ENCODE measurements around the gene MESP2. TPM values are rescaled to one million over a fixed set of nuclear protein-coding genes. Genes with fewer than 3 reads are reported as not detected.

MESP2 gene
- total RNA-seq, 4 donors from 2014 or later = 1.1 TPM; not detected in 3

- Histone ChIP-seq H3K36me3 (peaks cover 50% of the 10 kb centered on the region), H3K4me1 (peaks cover 23% of the 10 kb centered on the region), H3K9me3 (no peaks in the 10 kb centered on the region), H3K4me3 (no peak overlapping the region), H3K27me3 (no peaks in the 10 kb centered on the region), H3K27ac (no peak overlapping the region)
- DNase-seq (ENCODE audit: low spot score in 2 of 2) = peak in 1 of 2 donors; percentile 45
- TF ChIP-seq POLR2AphosphoS5 (IDR thresholded peaks at IDR 0.05) (no peak), EP300 (IDR thresholded peaks at IDR 0.05) (no peak), POLR2A (IDR thresholded peaks at IDR 0.05) (no peak)
- TF ChIP-seq, protein P1, sequence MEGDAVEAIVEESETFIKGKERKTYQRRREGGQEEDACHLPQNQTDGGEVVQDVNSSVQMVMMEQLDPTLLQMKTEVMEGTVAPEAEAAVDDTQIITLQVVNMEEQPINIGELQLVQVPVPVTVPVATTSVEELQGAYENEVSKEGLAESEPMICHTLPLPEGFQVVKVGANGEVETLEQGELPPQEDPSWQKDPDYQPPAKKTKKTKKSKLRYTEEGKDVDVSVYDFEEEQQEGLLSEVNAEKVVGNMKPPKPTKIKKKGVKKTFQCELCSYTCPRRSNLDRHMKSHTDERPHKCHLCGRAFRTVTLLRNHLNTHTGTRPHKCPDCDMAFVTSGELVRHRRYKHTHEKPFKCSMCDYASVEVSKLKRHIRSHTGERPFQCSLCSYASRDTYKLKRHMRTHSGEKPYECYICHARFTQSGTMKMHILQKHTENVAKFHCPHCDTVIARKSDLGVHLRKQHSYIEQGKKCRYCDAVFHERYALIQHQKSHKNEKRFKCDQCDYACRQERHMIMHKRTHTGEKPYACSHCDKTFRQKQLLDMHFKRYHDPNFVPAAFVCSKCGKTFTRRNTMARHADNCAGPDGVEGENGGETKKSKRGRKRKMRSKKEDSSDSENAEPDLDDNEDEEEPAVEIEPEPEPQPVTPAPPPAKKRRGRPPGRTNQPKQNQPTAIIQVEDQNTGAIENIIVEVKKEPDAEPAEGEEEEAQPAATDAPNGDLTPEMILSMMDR (IDR thresholded peaks at IDR 0.05) = no peak
- 85% methylated on average over 20 of the region's 21 CpGs for WGBS
Observed at GRCh38 chr15:89806210-89806558, 30.1 kb downstream of the MESP2 start.

- H3K27me3 ChIP-seq = no peaks in the 10 kb centered on the region
- no peak overlapping the region for H3K27ac ChIP-seq
- DNase-seq (ENCODE audit: low spot score in 2 of 2) = peak in 1 of 2 donors; percentile 58
Observed at GRCh38 chr15:89806559-89807550, 30.7 kb downstream of the MESP2 start.

DNA sequence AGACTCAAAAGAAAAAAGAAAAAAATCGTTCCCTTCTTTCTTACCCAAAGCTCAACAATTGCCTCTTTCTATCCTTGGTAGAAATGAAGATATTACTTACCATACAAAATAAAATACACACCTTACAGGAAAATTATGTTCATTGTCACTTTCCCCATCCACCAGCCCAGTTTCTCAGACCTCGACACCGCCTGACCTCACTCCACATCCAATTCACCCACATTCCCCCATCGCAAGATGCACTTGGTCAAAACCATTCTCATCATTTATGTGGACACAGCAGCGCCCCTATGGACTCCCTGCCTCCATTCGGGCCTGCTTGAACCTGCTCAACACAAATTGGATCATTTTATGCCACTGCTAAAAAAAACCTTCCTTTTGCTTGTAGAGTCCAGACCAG is 31.6 kb downstream of the MESP2 start:
- DNase-seq (ENCODE audit: low spot score in 2 of 2) = no peak
- WGBS = 92% methylated on average over 6 of the region's 6 CpGs
- H3K4me1 ChIP-seq = peaks cover 38% of the 10 kb centered on the region
- H3K27me3 ChIP-seq = no peaks in the 10 kb centered on the region
- H3K9me3 ChIP-seq = no peaks in the 10 kb centered on the region
- TF ChIP-seq POLR2AphosphoS5 (IDR thresholded peaks at IDR 0.05) = no peak
- TF ChIP-seq, protein P1 (IDR thresholded peaks at IDR 0.05) = no peak
- no peak overlapping the region for H3K27ac ChIP-seq
- peaks cover 35% of the 10 kb centered on the region for H3K36me3 ChIP-seq
- H3K4me3 ChIP-seq = no peak overlapping the region

More at GRCh38 chr15:89806559-89807550, 30.7 kb downstream of the MESP2 start:
- Histone ChIP-seq H3K9me3 (no peaks in the 10 kb centered on the region), H3K36me3 (peaks cover 44% of the 10 kb centered on the region), H3K4me3 (no peak overlapping the region), H3K4me1 (peaks cover 30% of the 10 kb centered on the region)
- WGBS = 82% methylated on average over 16 of the region's 22 CpGs
- no peak for TF ChIP-seq POLR2A (IDR thresholded peaks at IDR 0.05)
- TF ChIP-seq POLR2AphosphoS5 (IDR thresholded peaks at IDR 0.05) = no peak

DNA sequence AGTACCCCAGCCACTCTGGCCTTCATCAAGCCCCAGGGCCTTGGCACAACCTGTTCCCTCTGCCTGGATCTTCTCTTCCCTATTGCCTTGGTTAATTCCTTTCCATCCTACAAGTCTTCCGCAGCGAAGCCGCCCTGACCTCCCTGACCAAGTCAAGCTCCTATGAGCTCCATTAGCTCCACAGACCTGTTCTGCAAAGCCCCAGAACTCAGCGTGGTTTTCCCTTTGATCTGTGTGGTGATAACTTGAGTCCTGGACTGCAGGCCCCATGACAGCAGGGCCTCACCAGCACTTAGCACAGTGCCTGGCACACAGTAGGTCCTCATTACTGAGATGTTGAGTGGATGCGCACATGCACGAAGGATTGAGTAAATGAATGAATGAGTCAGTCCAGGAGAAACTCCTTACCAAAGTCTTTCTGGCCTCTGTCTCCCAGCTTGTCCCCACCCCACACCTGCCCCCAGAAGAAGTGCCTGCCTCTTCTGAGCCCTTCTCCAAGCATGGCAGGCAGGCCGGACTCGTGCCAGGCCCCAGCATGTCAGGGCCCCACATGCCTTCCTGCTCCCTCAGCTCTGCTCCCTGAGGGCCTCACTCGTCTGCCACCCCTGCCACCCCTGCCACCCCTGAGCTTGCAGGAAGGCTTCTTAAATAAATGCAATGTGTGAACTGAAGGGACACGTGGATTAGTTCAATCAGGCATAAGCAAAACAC is 32.2 kb downstream of the MESP2 start:
- Histone ChIP-seq H3K27ac (no peak overlapping the region), H3K4me1 (peaks cover 44% of the 10 kb centered on the region), H3K36me3 (peaks cover 29% of the 10 kb centered on the region), H3K9me3 (no peaks in the 10 kb centered on the region), H3K4me3 (no peak overlapping the region), H3K27me3 (no peaks in the 10 kb centered on the region)
- TF ChIP-seq POLR2A (IDR thresholded peaks at IDR 0.05) (no peak), EP300 (IDR thresholded peaks at IDR 0.05) (no peak), POLR2AphosphoS5 (IDR thresholded peaks at IDR 0.05) (no peak)
- TF ChIP-seq, protein P1 (IDR thresholded peaks at IDR 0.05) = no peak
- 71% methylated on average over 10 of the region's 10 CpGs for WGBS
- DNase-seq (ENCODE audit: low spot score in 2 of 2) = peak in 1 of 2 donors; percentile 51

DNA sequence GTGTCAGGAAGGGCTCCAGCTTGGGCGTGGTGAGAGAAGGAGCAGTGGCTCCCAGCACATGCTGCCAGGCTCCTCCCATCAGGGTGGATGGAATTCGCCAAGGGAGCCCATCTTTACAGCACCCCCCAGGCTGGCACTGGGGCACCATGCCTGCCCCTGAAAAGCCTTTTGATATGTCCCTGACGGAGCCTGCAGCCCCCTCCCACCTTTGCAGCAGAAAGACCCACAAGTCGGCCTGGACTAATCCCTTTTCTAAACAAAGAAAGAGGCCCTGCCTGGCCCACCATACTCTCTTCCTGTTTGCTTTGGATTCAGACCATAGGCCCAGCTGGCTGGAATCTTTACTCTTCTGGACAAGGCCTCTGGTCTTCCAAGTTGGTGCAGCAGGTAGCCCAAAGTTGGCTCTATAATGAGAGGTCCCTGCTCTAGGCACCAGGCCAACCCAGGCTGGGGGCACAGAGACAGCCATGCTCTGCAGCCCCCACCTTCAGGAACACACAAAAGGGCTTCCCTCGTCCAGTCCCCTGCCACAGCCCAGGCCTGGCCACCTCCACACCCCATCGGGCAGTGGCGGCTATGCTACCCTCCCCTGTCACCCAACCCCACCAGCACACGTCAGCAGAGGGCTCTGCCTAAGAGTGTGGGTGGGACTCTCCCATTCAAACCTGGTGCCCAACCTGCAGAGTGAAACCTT is 33.1 kb downstream of the MESP2 start:
- Histone ChIP-seq H3K27me3 (peaks cover 5% of the 10 kb centered on the region), H3K27ac (peak overlapping the region; percentile 2), H3K36me3 (peaks cover 20% of the 10 kb centered on the region), H3K4me1 (peaks cover 46% of the 10 kb centered on the region), H3K9me3 (no peaks in the 10 kb centered on the region), H3K4me3 (no peak overlapping the region)
- TF ChIP-seq POLR2AphosphoS5 (IDR thresholded peaks at IDR 0.05) (no peak), EP300 (IDR thresholded peaks at IDR 0.05) (no peak), POLR2A (IDR thresholded peaks at IDR 0.05) (no peak)
- TF ChIP-seq, protein P1 (IDR thresholded peaks at IDR 0.05) = no peak
- DNase-seq (ENCODE audit: low spot score in 2 of 2) = peak in 1 of 2 donors; percentile 49
- WGBS = 100% methylated on average over 4 of the region's 8 CpGs
